Middle frontal gyrus (tissue), 1 donor: ENCODE results near the gene PSMB8.

Source experiments
- DNase-seq: peaks from one replicate; pipeline ENCODE4 v3.0.0-alpha.2; 2015; ENCODE audit warnings: low spot score; ENCODE audit errors: extremely low spot score

Gene PSMB8

DNA sequence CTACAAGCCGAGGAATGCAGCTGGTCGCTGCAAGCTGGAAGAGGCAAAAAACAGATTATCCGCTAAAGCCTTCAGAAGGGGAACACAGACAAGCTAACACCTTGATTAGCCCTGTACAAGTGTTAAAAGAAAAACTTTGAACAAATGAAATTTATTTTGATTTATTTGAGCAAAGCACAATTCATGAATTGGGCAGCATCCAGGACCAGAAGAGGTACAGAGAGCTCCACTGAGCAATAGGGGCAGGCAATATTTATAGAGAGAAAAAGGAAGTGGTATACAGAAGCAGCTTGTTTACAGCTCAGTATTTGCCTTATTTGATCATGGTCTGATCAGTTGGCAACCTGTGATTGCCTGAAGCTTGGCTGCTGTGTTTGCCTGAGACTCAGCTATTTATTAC, 44.7 kb downstream of the PSMB8 start:
- no peak for DNase-seq

DNA sequence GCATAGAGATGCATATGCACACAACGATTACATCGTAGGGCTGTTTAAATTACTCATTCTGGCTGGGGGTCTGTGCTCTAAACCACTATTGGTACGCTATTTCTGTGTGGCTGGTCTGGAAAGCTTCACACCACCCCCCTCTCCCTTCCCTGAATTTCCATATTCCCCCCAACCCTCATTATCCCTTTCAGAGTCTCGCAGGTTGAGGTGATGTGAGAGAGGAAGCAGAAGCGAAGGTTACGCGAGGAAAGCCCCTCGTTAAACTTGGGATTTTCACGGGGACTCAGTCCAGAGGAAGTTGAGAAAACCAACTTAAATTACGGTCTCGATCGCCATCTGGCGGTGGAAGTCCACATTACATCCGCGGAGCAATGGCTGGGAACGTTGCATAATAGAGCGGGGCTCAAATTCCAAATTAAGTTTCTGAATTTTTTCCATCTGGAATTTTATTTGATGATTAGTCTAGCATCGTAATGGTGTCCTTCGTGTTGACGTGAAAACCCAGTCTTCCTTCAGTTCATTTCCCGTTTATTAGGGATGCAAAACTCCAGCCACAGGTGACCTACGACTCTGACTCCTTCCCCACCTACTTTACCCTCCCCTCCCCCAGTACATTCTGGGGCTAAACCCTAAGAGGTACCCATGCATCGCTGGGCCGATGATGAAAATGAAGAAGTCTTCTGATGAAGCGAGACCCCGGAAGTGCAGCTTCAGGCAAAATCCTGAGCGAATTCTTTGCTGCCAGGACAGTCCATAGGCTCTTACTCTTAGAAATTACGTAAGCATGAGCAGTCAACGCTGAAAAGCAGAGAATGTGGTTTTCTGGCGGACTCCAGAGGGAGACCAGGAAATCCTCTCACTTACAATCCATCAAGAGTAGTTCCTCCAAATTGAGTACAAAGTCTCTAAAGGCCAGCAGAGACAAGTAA, 46.7 kb downstream of the PSMB8 start:
- DNase-seq = peak; percentile 59

DNA sequence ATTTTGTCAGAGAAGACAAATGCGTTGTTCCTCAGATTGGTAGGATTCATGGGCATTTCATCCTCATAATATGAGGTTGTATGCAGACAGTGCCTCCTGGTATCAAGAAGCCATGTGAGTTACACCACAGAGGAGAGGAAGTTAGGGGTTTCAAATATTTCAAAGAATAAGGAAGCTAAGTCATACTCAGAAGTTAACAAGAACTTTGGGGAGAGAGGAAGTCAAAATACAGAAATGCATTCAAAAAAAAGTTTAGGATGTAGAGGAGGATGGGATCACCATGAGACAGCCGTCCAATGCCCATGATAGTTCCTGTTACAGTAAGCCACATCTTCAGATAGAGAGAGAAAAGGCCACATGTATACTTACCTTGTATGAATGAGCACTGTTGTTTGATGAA, 49.3 kb downstream of the PSMB8 start:
- no peak for DNase-seq

DNA sequence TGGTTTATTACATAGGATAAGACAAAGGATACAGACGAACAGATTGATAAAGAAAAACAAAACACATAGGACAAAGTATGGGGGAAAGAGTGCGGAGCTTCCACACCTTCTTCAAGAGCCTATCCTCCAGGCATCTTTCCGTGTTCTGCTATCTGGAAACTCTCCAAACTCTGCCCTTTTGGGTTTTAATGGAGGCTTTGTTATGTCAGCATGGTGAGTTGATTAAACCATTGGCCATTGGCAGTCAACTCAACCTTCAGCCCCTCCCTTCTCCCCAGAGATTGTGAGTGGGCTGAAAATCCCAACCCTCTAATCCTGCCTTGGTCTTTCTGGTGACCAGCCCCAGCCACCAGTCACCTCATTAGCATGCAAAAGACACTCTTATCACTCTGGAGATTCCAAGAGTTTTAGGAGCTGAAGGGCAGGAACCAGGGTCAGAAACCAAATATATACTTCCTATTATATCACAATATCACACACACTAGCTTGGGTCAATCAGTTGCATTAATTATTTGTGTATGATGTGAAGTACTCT, 50.9 kb downstream of the PSMB8 start:
- DNase-seq = no peak
